Endothelial cell of umbilical vein (primary cell): ENCODE data around the gene GCNT2. TPM values are rescaled to one million over a fixed set of nuclear protein-coding genes. Genes with fewer than 3 reads are reported as not detected.

Experiments used
- BruUV-seq: library from RNA; stranded (reverse); fragments of 400-500 nt; replicated peaks from 2 replicates; lab custom pipeline; 2021; lab: Mats Ljungman, UMichigan
- CTCF ChIA-PET: fragments of 300-600, 350-600 bp; sonication (Branson Sonifier 250); formaldehyde crosslinking; loops from one replicate; lab custom pipeline; 2021; ENCODE audit warnings: antibody characterized with exemption, inconsistent platforms; lab: Charles Lee
- POLR2A ChIA-PET: fragments of 300-600, 350-600 bp; sonication (Branson Sonifier 250); formaldehyde crosslinking; loops from one replicate; lab custom pipeline; 2021; ENCODE audit warnings: antibody characterized with exemption, inconsistent platforms; lab: Charles Lee
- DNase-seq: peaks from one replicate; pipeline ENCODE4 v3.0.0-alpha.2; 2011; ENCODE audit warnings: low read depth, low spot score
- FAIRE-seq: peaks from 2 replicates; lab custom pipeline; 2011; peaks lifted over from hg19 to GRCh38; lab: Jason Lieb, UNC
- H2AFZ ChIP-seq: 2 replicates; pipeline ENCODE4 v1.6.0; 2012; ENCODE audit warnings: low read depth, low read length, control low read depth, inconsistent platforms
- H3K27ac ChIP-seq: 2 replicates; pipeline ENCODE4 v1.5.1; 2011; ENCODE audit warnings: low read depth, mild to moderate bottlenecking, control low read depth, low read length, moderate library complexity; ENCODE audit not compliant: insufficient read depth
- H3K27me3 ChIP-seq, 2 experiments: 2 replicates each; pipeline versions ENCODE4 v1.6.0 to v1.6.1; 2011; ENCODE audit warnings: low read length in 2 of 2, mixed read lengths in 1 of 2; ENCODE audit not compliant: control insufficient read depth in 2 of 2, insufficient read depth in 2 of 2
- H3K36me3 ChIP-seq, 2 experiments: 2 replicates in 1 of 2; 3 replicates in 1 of 2; pipeline ENCODE4 v1.5.1; 2011; ENCODE audit warnings: low read length in 2 of 2, mild to moderate bottlenecking in 1 of 2, moderate library complexity in 1 of 2; ENCODE audit not compliant: control insufficient read depth in 2 of 2, insufficient read depth in 2 of 2; ENCODE audit errors: extremely low read depth in 1 of 2
- H3K4me1 ChIP-seq: 3 replicates; pipeline ENCODE4 v1.5.1; 2011; ENCODE audit warnings: mild to moderate bottlenecking, low read length; ENCODE audit not compliant: control insufficient read depth, insufficient read depth; ENCODE audit errors: extremely low read depth
- H3K4me2 ChIP-seq: 2 replicates; pipeline ENCODE4 v1.6.1; 2011; ENCODE audit warnings: low read length, control low read depth, mixed read lengths; ENCODE audit not compliant: insufficient read depth
- H3K4me3 ChIP-seq, 3 experiments: fragments of 200-600 bp in 1 of 3; sonication (generic), shearing (Covaris generic) in 1 of 3; replicated peaks in 1 of 3; 2 replicates each; pipeline ENCODE4 v1.5.1; 2011 to 2016; ENCODE audit warnings: control low read depth in 3 of 3, low read length in 3 of 3, mild to moderate bottlenecking in 2 of 3, inconsistent platforms in 1 of 3, low read depth in 1 of 3, moderate library complexity in 1 of 3; ENCODE audit not compliant: insufficient read depth in 1 of 3
- H3K79me2 ChIP-seq: 2 replicates; pipeline ENCODE4 v1.6.0; 2012; ENCODE audit warnings: low read length, inconsistent platforms; ENCODE audit not compliant: control insufficient read depth, insufficient read depth
- H3K9ac ChIP-seq: replicated peaks from 2 replicates; pipeline ENCODE3; 2011; ENCODE audit warnings: low read length, control low read depth; ENCODE audit not compliant: insufficient read depth; ENCODE audit errors: extremely low read depth
- H3K9me1 ChIP-seq: replicated peaks from 3 replicates; pipeline ENCODE4 v1.6.0; 2011; ENCODE audit warnings: mild to moderate bottlenecking, low read length; ENCODE audit not compliant: control insufficient read depth, insufficient read depth; ENCODE audit errors: extremely low read depth
- H3K9me3 ChIP-seq: replicated peaks from 2 replicates; pipeline ENCODE4 v1.5.1; 2012; ENCODE audit warnings: low read length, inconsistent platforms; ENCODE audit not compliant: control insufficient read depth, insufficient read depth
- H4K20me1 ChIP-seq: replicated peaks from 2 replicates; pipeline ENCODE3; 2011; ENCODE audit warnings: mild to moderate bottlenecking, low read length; ENCODE audit not compliant: control insufficient read depth, insufficient read depth; ENCODE audit errors: extremely low read depth
- CTCF ChIP-seq, 2 donors: IDR thresholded peaks; 1 replicate in 1 of 2; 2 replicates in 1 of 2; pipeline ENCODE4 v1.5.1; 2011; ENCODE audit warnings: low read length in 2 of 2, mild to moderate bottlenecking in 2 of 2, moderate library complexity in 2 of 2, control low read depth in 1 of 2, inconsistent platforms in 1 of 2, low read depth in 1 of 2; ENCODE audit not compliant: insufficient read depth in 1 of 2; ENCODE audit errors: extremely low read depth in 1 of 2
- EZH2 ChIP-seq: IDR thresholded peaks from 2 replicates; pipeline ENCODE4 v1.6.1; 2012; ENCODE audit warnings: borderline replicate concordance, low read depth, mild to moderate bottlenecking, moderate library complexity, low read length, inconsistent platforms; ENCODE audit not compliant: severe bottlenecking
- FOS ChIP-seq: IDR thresholded peaks from 2 replicates; pipeline ENCODE4 v1.6.1; 2011; ENCODE audit warnings: mild to moderate bottlenecking, low read length, moderate library complexity, borderline replicate concordance; ENCODE audit not compliant: insufficient read depth
- GATA2 ChIP-seq: IDR thresholded peaks from 2 replicates; pipeline ENCODE4 v1.7.0; 2011; ENCODE audit warnings: low read depth, mild to moderate bottlenecking, moderate library complexity, mixed read lengths, low read length; ENCODE audit not compliant: insufficient read length, insufficient read depth
- JUN ChIP-seq: IDR thresholded peaks from 2 replicates; pipeline ENCODE4 v1.6.1; 2011; ENCODE audit warnings: borderline replicate concordance, low read depth; ENCODE audit not compliant: insufficient read length, insufficient read depth
- MYC ChIP-seq: IDR thresholded peaks from one replicate; pipeline ENCODE4 v1.6.1; 2011; ENCODE audit warnings: mild to moderate bottlenecking, low read depth, low read length
- POLR2A ChIP-seq: IDR thresholded peaks from 2 replicates; pipeline ENCODE4 v1.6.1; 2012; ENCODE audit warnings: low read depth, mild to moderate bottlenecking, control low read depth, low read length
- POLR2AphosphoS5 ChIP-seq: IDR thresholded peaks from 2 replicates; pipeline ENCODE4 v1.6.1; 2012; ENCODE audit warnings: low read depth, mild to moderate bottlenecking, control low read depth, low read length, moderate library complexity; ENCODE audit not compliant: insufficient read depth
- dilution Hi-C: fragments of 300-500 bp; cut with MboI; formaldehyde crosslinking; loops from one replicate; pipeline ENCODE4 v1.15.0; 2019; ENCODE audit warnings: low sequenced_read_pairs; ENCODE audit not compliant: extremely low pct_ligation_motif_present
- intact Hi-C: fragments of 100-400 bp; cut with micrococcal nuclease; formaldehyde crosslinking; loops from one replicate; pipeline ENCODE4 v1.10.0; 2022
- polyA plus RNA-seq, 4 experiments: library from polyadenylated mRNA; depleted of rRNA in 3 of 4; stranded (reverse) in 3 of 4; unstranded in 1 of 4; fragments of >200 nt; gene quantifications; 2 replicates each; pipeline versions ENCODE4 v1.2.1 to v1.2.3, GENCODE V29; 2011 to 2012; ENCODE audit warnings: missing spikeins in 1 of 4
- total RNA-seq: library from RNA; stranded (reverse); gene quantifications from 2 replicates; pipeline ENCODE4 v1.2.3, GENCODE V29; 2021
- TF ChIP-seq, protein P1 (sequence below): IDR thresholded peaks from 2 replicates; pipeline ENCODE4 v1.6.1; 2011; ENCODE audit not compliant: insufficient read depth, insufficient read length

The GCNT2 gene
- total and polyA plus RNA-seq, 2 donors (not counting 3 experiments of a cell fraction or from before 2014, with no cell fraction given) = 3.8 to 10.9 TPM

DNA sequence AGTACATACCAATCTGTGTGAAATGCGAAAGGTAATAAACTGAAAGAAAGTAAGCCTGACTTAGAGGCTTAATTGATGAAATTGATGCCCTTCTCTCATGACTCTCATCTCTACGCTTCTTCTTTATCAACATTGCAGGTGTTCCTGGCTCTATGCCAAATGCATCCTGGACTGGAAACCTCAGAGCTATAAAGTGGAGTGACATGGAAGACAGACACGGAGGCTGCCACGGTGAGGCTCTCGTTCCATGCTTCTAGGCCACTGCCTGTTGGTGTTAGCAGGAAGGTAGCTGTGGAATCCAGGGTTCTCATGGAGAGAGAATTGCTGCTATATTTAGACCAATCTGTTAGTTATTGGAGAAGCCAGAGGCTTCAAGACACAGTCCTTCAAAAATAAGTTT, 100.1 kb downstream of the GCNT2 start:
- Histone ChIP-seq H3K9me1 (no peaks in the 10 kb centered on the region), H4K20me1 (no peaks in the 10 kb centered on the region), H3K27ac (no peak overlapping the region), H3K4me1 (no peaks in the 10 kb centered on the region), H2AFZ (no peak overlapping the region), H3K27me3 (no peaks in the 10 kb centered on the region), H3K79me2 (no peaks in the 10 kb centered on the region), H3K9me3 (no peaks in the 10 kb centered on the region), H3K9ac (no peak overlapping the region), H3K36me3 (peaks cover 0 to 2% of the 10 kb centered on the region in 2 experiments), H3K4me2 (no peak overlapping the region), H3K4me3 (no peak overlapping the region)
- dilution Hi-C loops = no loop called here
- TF ChIP-seq POLR2A = no peak
- TF ChIP-seq FOS = no peak
- no peak for TF ChIP-seq MYC
- TF ChIP-seq GATA2 = no peak
- TF ChIP-seq JUN = no peak
- TF ChIP-seq CTCF (IDR thresholded peaks at IDR 0.05; ENCODE audit: extremely low read depth in 1 of 2, insufficient read depth in 1 of 2, low read depth in 1 of 2, low read length in 2 of 2) = no peak
- TF ChIP-seq POLR2AphosphoS5 = no peak
- TF ChIP-seq EZH2 = no peak
- TF ChIP-seq, protein P1, sequence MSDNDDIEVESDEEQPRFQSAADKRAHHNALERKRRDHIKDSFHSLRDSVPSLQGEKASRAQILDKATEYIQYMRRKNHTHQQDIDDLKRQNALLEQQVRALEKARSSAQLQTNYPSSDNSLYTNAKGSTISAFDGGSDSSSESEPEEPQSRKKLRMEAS = no peak
- DNase-seq (no peak), FAIRE-seq (no peak)
- ChIA-PET CTCF (interaction anchor here (1.1 kb wide), 1 partner anchor 24 kb away, joined by 3 read pairs; no protein-coding TSS in a partner anchor), POLR2A (no interaction called here)
- intact Hi-C loops = no loop called here
- BruUV-seq = no TSS peak
